Muscle of back (tissue), 11 donors: ENCODE measurements around the gene ASTN2. TPM values are rescaled to one million over a fixed set of nuclear protein-coding genes. Genes with fewer than 3 reads are reported as not detected.

ENCODE experiments used
- DNase-seq, 3 donors: peaks; one replicate each; pipeline versions ENCODE4 v3.0.0 to v3.0.0-alpha.2; 2013
- polyA plus RNA-seq, 10 donors: library from polyadenylated mRNA; unstranded; fragments of 120-200 nt; gene quantifications; one replicate each; pipeline ENCODE4 v1.2.1, GENCODE V29; 2013; ENCODE audit not compliant: insufficient read length in 10 of 10

The ASTN2 gene
- polyA plus RNA-seq, 10 donors, result 5.0 to 15.1 (median 6.6) TPM

DNA sequence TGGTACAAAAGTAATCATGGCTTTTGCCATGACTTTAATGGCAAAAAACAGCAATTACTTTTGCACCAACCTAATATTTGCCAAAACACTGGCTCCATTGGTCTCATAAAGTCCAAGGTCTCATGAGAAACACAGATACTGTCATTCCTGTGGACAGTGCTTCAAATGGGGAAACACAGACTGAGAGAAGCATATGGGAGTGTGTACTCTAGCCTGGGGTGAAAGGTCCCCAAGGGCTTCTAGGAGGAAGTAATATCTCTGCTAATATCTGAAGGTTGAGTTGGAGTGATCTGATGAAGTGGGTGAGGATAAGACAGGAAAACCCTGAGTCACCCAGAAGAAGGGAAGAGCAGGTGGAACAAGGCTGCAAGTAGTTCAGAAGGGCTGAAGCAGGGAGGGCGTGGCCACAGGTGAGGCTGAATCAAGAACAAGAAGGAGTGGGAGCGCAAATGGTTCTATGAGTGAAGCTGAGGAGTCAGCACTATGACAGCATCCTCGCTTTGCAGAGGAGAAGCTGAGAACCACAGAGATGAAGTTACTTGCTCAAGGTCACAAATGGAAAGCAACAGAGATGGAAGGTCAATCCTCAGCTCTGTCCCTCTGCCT is 164.1 kb downstream of the ASTN2 start:
- no peak for DNase-seq

DNA sequence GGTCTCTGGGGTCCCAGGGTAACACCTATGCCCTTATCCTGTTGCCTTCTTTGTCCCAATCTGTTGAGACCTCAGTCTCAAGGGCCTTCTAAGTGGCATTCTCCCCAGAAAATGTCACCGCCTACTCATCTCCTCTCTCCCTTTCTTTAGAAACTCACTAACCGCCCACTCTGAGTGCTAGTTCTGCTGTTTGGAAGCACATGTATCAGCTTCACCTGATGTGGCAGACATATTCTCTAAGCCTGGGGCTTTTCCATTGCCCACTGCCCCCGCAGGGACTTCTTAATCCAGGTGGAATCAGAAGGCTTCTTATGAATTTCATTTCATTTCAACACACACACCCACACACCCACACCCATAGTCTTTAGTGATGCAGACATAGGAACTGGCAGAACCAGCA is 165.1 kb downstream of the ASTN2 start:
- DNase-seq, result no peak

DNA sequence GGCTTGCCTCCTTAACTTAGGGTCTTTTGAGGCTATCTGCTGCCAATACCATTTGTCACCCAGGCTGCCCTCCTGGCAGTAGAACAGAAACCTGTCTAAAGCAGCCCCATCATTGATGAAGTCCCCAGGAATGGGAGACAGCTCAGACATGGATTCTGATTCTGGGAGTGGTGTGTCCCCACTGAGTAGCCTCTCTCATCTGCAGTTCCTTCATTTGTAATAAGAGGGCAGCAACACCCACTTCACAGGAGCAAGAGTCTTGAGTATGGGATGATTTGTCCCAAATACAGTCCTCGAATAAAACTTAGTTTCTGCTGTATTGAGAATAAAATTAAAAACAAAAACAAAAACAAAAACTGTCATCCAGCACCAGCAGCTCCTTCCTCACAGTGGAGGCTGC is 167.6 kb downstream of the ASTN2 start:
- DNase-seq, result peak; percentile 17 to 57 (median 30)

DNA sequence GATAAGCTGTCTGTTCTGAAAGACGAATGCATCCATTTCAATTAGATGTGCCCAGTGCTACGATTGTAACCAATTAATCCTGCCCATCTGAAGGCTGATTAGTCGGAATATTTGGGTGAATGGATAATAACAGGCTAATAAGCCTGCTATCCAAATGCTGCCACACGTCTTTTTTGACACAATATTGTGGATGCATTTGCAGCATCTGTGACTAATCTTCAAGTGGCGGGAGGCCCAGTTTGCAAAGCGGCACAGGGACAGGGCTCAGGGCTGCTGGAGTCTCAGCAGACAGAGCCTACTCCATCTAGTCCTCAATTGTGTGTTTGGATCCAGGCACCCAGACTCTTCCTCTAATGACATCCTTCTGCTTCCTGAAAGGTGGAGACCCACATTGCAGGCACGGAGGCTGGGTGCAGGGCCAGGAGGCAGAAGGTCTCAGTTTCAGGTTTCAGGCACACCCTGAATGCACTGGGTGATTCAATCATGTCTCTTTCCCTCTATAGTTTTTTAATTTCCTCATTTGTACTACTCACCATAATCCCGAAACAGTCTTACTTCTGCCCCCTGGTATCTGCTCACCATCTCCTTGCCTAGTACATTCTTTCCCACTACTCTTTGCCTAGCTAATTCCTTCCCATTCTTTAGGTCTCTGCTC is 169.6 kb downstream of the ASTN2 start:
- peak in 1 of 3 donors; percentile 28 for DNase-seq

DNA sequence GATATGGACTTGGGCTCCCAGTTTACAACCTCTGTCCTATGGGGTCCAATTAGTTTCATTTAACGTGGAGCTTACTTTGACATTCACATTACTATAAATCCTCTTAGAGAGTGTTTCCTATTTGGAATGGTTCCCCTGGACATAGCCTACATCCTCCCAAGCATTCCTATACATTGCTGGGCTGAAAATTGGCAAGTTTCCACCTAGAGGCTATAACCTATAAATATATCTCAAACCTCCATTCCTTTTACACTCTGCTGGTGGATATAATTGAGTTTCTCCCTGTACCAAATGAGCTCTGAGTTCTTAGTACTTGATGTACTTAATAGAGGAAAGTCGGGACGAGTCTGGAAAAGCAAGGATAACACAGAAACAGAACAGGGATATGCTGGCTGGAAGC is 172.8 kb downstream of the ASTN2 start:
- peak in 1 of 3 donors; percentile 45 for DNase-seq

DNA sequence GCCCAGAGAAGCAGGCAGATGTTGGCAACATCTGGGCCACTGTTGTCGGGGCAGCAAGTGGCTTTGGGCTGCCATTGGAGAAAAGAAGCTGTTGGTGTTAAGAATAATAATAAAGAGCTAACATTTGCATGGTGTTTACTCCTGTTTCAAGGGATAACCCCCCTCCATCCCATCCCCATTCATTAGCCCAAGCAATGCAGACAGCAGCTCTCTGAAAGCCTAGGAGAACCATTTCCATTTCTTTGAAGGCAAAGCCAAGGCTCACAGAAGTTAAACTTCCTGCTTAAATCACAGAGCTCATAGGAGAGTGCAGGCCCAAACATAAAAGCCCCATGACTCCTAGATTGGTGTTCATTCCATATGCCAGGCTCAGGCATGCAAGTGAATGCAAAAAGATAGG is 175.4 kb downstream of the ASTN2 start:
- DNase-seq, result no peak

DNA sequence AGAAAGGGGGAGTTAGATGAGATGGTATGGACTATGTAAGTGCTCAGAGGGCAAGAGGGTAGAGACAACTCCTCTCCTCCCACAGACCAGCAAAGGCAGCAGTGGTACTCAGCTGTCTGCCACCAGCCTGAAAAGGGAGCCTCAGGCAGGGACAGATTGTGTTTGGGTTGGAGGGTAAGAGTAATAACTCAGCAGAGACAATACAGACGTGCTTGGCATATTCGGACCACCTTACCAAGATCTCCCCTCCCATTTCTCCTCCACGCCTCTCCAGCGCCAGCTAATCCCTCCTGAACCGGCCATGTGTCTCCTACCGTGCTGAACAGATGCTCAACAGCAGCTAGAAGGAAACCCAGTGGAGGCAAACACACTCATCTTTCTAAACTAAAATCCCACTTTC is 180.8 kb downstream of the ASTN2 start:
- no peak for DNase-seq

DNA sequence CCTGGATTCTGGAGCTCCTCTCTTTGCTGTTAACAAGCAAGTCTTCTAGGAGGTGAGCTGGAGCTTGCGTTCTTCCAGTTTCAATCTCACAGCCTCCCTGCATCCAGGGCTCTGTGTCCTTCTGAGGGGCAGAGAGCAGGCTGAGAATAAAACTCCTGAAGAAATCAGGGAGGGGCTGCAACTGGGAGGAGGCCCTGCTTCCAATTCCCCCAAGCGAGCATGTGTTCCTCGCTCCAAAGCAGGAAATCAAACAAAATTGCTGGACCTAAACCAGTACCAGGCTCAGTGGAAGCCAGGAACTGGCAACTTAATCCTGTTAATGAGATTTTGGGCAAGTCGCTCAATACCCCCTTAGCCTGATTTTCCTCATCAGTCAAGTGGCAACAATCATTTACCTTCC is 181.8 kb downstream of the ASTN2 start:
- no peak for DNase-seq

DNA sequence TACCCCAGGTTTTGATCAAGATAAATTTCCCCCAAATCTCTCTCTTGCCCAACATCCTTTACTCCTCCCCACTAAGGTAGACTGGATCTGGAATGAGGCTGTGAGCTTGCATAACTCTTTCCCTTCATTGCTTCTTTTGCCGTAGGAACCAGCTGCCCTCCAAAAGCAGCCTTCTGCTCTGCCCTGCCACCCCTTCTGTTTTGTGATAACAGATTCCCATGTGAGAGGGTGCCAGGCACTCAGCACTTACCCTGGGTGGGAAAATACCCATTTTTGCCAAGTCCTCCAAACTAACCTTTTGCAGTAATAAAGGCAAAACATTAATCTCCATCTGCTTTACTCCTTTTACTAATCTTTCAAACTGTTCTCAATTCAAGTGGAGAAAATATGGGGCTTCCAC is 182.6 kb downstream of the ASTN2 start:
- DNase-seq, result no peak

DNA sequence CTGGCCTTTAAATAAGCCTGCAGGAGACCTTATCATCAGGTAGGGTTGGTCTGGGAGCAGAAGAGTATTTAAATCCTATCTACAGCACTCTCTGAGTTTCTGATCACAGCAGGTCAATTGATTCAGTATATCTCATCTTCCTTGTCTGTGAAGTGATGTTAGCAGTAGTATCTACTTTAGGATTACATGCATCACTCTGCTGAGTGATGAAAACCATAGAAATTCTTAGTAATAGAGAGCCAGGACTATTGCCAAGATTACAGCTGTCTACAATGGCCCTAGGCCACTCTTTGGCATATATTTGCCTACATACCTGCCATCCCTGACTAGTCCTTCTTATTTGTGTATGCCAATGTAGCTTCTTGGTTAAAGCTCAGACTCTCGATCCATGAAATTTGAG is 183.8 kb downstream of the ASTN2 start:
- DNase-seq, result no peak

DNA sequence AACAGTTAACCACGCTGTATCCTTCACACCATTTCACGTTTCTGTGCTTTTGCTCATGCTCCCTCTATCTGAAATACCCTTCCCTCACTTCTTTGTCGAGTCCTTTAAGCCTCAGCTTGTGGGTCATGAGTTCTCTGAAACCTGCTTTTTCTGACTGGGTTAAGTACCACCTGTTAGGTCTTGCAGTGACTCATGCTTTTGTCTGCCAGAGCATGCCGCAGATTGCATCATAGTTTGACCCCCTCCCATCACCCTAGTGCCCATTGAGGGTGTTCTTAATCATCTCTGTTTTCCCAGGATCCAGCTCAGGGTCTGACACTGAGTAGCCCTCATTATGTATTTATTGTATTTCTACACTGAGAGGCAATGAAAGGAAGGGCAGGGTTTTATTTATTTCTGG is 190.2 kb downstream of the ASTN2 start:
- no peak for DNase-seq

DNA sequence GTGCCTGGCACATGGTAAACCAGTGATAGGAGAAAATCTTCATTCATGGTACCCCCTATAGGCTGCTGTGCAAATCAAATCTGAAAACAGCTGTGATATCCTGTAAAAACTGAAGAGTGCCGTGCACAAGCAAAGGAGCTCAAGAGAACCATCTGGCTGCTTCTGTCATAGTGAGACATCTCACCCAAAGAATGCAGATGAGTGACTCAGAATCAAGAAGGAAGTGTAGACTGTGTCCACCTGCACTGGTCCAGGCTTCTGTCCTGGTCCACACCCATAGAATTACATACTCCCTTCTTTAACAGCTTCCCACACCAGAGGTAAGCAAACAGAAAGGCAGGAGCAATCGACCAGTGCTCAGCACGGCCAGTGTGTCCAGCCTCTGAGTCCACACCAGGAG is 195.9 kb downstream of the ASTN2 start:
- DNase-seq, result no peak

DNA sequence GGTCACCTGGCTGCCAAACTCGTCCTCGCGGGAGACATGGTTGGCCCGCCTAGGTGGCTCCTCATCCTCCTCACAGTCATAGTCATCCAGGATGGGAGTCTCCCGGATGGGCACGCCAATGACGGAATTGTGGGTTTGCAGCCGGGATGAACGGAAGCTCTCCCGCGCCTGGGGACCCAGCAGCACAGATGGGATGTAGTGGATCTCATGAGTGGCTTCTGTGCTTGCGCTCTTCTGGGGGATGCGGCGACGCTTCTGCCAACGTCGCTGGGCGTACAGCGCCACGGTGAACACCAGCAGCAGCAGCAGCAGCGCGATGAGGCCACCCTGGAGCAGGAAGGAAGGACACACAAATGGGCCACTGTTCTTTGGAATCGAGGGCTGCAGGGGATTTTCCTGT is 200.4 kb downstream of the ASTN2 start:
- no peak for DNase-seq

DNA sequence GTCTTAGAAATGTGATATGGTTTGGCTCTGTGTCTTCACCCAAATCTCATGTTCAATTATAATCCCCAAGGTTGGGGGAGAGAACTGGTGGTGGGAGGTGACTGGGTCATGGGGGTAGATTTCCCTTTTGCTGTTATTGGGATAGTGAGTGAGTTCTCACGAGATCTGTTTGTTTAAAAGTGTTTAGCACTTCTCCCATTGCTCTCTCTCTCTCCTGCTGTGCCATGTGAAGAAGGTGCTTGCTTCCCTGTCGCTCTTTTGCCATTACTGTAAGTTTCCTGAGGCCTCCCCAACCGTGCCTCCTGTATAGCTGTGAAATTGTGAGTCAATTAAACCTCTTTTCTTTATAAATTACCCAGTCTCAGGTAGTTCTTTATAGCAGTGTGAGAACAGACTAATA is 203.6 kb downstream of the ASTN2 start:
- DNase-seq, result no peak

DNA sequence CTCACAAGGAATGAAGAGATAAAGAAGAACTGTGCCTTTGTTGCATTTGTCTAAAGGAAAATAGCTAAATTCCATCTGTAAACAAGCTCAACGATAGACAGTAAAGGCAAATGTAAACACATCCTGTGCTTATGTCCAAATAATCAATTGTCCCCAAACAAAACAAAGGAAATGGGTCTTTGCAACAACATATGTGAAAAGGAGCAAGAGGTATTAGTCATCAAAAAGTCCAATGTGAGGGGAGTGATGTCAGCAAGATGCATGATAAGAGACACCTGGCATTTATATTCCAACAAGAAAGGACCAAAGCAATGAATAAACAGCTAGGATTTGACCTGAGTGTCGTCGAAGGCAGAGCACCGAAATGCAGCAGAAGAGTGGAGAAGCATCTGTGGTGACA is 209.1 kb downstream of the ASTN2 start:
- no peak for DNase-seq

DNA sequence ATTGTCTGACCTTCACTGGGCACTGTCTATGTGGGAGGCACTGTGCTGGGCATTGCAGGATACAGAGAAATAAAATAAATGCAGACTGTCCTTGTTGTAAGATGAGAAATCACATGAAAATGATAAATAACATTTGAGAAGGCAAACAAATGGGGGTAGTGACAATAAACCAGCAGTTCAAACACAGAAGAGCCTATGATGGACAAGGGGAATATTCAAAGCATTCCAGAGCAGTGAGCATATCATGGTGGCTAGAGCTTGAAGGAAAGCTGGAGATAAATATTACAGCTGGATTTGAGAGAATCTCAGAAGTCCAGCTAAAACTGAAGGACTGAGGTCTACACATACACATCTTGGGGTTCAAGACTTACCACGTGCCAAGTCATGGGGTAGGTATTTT is 209.9 kb downstream of the ASTN2 start:
- no peak for DNase-seq

DNA sequence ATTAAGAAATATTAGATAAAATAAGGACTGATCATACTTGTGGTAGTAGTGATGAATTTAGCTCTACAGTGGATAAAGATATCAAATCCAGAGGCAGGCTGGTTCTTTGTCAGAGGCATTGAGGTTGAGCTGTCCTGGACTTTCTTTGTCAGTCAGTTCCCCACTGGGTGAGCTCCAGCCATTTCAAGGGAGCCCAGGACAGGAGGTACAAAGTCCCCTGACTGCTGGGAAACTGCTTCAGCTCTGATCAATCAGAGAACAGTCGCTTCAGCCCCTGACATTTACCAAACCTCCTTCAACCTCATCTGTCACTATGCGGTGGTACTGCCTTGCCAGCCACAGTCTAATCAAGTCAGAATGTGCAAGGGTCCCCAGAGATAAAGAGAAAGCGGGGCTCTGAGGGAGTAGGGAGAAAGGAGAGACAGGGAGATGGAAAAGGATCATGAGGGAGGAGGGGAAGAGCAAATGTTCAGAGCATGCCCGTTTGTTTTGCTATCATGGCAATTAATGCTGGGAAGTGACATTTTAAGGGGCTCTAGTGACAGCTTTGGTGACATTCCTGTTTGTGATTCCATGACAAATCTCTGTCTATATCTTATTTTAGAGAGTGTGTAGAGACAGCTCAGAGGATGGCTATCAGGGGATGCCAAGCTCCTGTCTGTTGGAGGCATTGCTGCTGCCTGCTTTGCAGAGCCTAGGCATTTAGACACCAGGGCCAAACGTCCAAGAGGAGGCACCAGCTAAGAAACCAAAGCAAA is 223.2 kb downstream of the ASTN2 start:
- no peak for DNase-seq

DNA sequence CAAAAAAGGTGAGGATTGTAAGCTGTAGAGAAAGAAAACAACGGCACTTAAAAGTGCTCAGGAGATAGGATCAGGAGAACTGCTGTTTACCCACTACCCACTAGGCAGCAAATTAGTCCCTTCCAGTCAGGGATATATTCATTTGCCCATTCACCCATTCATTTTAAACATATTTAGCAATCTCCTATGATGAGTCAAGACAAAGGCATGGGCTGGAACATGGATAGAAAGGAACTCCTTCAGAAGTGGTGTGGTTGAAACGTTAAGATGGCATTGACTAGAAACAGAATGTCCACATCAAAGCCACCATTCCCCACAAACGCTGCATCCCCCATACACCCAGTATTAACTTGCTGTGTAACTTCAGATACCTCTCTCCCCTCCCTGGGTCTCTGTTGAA is 225.7 kb downstream of the ASTN2 start:
- DNase-seq, result no peak

DNA sequence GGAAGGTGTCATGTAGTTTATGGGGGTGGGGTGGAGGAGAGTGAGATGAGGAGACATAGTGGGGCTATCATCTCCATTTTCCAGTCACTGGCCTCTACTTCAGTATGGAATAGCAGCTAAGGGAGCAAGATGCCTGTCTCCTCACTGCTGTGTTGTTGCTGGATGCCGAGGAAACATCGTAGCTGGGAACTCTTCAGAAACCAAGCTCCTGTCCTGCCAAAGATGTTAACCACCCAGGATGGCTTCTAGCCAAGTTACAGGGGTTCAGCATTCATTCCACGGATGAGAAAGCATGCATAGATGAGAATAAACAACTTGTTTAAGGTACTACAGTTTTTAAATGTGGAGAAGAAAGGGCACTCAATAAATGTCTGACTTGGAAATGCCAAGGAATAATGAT is 226.5 kb downstream of the ASTN2 start:
- DNase-seq, result no peak

DNA sequence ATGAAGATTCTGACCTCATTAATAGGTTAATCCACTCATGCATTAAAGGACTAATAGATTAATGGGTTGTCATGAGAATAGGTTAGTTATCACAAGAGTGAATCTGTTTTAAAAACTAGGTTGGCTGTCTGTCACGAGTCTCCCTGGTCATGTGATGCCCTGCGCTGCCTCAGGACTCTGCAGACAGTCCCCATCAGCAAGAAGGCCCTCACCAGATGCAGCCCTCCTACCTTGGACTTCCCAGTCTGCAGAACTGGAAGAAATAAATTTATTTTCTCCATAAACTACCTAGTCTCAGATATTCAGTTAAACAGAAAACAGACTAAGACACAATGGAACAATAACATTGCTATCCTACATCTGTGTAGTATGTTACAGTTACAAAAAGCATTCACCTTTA is 227.4 kb downstream of the ASTN2 start:
- no peak for DNase-seq

DNA sequence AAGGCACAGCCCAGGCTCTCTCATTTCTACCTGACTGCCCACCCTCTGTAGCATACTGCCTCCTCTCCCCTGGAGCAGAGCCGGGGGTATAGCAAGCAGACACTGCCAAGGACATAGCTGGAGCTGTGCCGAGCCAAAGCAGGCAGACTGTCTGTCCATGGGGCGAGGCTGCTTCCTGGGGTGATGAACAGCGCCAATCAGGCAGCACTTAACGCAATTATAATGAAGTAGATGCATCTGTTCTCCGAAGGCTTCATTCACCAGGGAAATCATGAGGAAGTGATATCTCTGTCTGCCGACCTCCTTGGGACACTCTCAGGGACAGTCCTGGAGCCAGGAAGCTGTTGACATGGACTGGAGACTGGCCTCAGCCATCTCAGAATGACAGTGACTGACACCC is 230.7 kb downstream of the ASTN2 start:
- no peak for DNase-seq

DNA sequence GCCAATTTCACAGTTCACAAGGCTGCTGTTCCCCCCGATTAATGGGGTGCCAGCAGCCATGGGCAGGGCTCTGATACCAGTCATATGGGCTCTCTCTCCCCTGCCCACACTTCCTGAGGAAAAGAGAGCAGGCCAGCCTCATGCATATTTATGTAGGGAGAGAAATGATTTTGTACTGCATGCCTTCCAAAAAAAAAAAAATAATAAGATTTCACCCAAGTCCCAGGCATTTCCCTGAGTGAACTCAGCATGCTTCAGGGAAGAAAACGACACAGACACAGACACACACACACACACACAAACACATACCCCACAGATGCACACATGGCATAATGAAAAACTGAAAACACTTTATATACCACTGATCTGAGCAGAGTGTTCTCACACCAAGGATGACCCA is 232.8 kb downstream of the ASTN2 start:
- no peak for DNase-seq

DNA sequence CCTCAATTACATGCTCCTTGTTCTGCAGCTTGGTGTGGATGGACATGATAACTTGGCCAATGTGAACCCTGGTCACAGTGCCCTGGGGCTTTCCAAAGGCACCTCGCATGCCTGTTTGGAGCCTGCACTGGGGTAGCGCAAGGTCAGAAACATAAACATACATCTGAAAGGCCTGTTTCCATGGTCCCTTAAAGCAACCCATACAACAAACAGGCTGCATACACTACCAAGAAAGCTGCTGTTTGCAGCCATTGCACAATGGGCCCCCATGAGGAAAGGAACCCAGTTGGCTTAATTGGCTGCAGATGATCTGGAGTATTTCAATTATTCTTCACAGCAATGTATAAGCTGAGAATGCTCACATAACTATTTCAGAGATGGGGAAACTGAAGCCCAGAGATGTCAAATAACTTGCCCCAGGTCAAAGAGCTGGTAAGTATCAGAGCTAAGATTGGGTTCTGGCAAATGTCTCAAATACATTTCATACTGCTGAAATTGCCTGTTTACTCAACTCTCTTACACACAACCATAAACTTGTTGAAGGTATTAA is 233.9 kb downstream of the ASTN2 start:
- no peak for DNase-seq
